SK-N-SH treated with all-trans-retinoic acid at 6 μM for 48 hours (cell line): Measurements from ENCODE around the gene THAP3.
A peak's percentile ranks its signal among the peaks of the same experiment; 100 is the strongest.
"Not testable (repeated sequence)": the region's sequence is repeated elsewhere in the genome, so short reads cannot be mapped to it uniquely, and the experiment has no call there.

ENCODE experiments used
- ATAC-seq: fragments of 200-7000 bp; cut with Tn5 transposase; 3 replicates; pipeline ENCODE4 v1.9.1; 2020; ENCODE audit warnings: mild to moderate bottlenecking, moderate library complexity
- ARNTL ChIP-seq: fragments of 450-650 bp; formaldehyde crosslinking; IDR thresholded peaks from 2 replicates; pipeline ENCODE4 v1.5.0; 2020; ENCODE audit warnings: low read depth, mild to moderate bottlenecking, moderate library complexity, borderline replicate concordance
- BACH2 ChIP-seq: fragments of 250-450 bp; sonication (Bioruptor Pico); IDR thresholded peaks from 2 replicates; pipeline ENCODE4 v1.9.0; 2021; ENCODE audit warnings: mild to moderate bottlenecking, borderline replicate concordance
- CREB5 ChIP-seq: fragments of 250-450 bp; sonication (Bioruptor Pico); IDR thresholded peaks from 2 replicates; pipeline ENCODE4 v1.5.1; 2020; ENCODE audit warnings: low read depth, mild to moderate bottlenecking, moderate library complexity
- ESRRG ChIP-seq: fragments of 250-450 bp; sonication (Bioruptor Pico); IDR thresholded peaks from 2 replicates; pipeline ENCODE4 v1.6.1; 2021; ENCODE audit warnings: mild to moderate bottlenecking
- ISL1 ChIP-seq: fragments of 250-450 bp; sonication (Bioruptor Pico); IDR thresholded peaks from 2 replicates; pipeline ENCODE4 v2.1.2; 2022; ENCODE audit warnings: mild to moderate bottlenecking, moderate library complexity
- OSR1 ChIP-seq: fragments of 250-450 bp; sonication (Bioruptor Pico); IDR thresholded peaks from 2 replicates; pipeline ENCODE4 v1.8.0; 2022; ENCODE audit warnings: moderate library complexity, mild to moderate bottlenecking, inconsistent platforms
- POU6F1 ChIP-seq: fragments of 250-450 bp; sonication (Bioruptor Pico); IDR thresholded peaks from 2 replicates; pipeline ENCODE4 v1.8.0; 2021; ENCODE audit warnings: low read depth, mild to moderate bottlenecking, moderate library complexity, borderline replicate concordance
- SNAI2 ChIP-seq: fragments of 250-450 bp; sonication (Bioruptor Pico); IDR thresholded peaks from 2 replicates; pipeline ENCODE4 v1.5.0; 2020; ENCODE audit warnings: mild to moderate bottlenecking, moderate library complexity
- TCF4 ChIP-seq: fragments of 250-450 bp; sonication (Bioruptor Pico); IDR thresholded peaks from 2 replicates; pipeline ENCODE4 v1.8.0; 2021; ENCODE audit warnings: mild to moderate bottlenecking, moderate library complexity, borderline replicate concordance
- TOX ChIP-seq: fragments of 250-450 bp; sonication (Bioruptor Pico); IDR thresholded peaks from 2 replicates; pipeline ENCODE4 v1.8.0; 2021; ENCODE audit warnings: mild to moderate bottlenecking, moderate library complexity, borderline replicate concordance
- ZFP3 ChIP-seq: fragments of 250-450 bp; sonication (Bioruptor Pico); IDR thresholded peaks from 2 replicates; pipeline ENCODE4 v1.5.0; 2020; ENCODE audit warnings: mild to moderate bottlenecking, moderate library complexity
- ZFP30 ChIP-seq: fragments of 450-650 bp; formaldehyde crosslinking; IDR thresholded peaks from 2 replicates; pipeline ENCODE4 v1.5.0; 2022; ENCODE audit warnings: mild to moderate bottlenecking, moderate library complexity
- ZNF8 ChIP-seq: fragments of 450-650 bp; formaldehyde crosslinking; IDR thresholded peaks from 2 replicates; pipeline ENCODE4 v1.5.0; 2020; ENCODE audit warnings: mild to moderate bottlenecking, moderate library complexity
- TF ChIP-seq, protein P1 (sequence below): fragments of 250-450 bp; sonication (Bioruptor Pico); IDR thresholded peaks from 2 replicates; pipeline ENCODE4 v1.5.1; 2021; ENCODE audit warnings: mild to moderate bottlenecking, moderate library complexity
- TF ChIP-seq, protein P2 (sequence below): fragments of 250-450 bp; sonication (Bioruptor Pico); IDR thresholded peaks from 2 replicates; pipeline ENCODE4 v1.8.0; 2020; ENCODE audit warnings: mild to moderate bottlenecking, moderate library complexity, borderline replicate concordance
- TF ChIP-seq, protein P3 (sequence below): fragments of 250-450 bp; sonication (Bioruptor Pico); IDR thresholded peaks from 2 replicates; pipeline ENCODE4 v1.5.0; 2020; ENCODE audit warnings: mild to moderate bottlenecking, moderate library complexity

Gene THAP3

GRCh38 chr1:6660415-6661049, 35.9 kb downstream of the THAP3 start (continued):
- TF ChIP-seq, protein P1, sequence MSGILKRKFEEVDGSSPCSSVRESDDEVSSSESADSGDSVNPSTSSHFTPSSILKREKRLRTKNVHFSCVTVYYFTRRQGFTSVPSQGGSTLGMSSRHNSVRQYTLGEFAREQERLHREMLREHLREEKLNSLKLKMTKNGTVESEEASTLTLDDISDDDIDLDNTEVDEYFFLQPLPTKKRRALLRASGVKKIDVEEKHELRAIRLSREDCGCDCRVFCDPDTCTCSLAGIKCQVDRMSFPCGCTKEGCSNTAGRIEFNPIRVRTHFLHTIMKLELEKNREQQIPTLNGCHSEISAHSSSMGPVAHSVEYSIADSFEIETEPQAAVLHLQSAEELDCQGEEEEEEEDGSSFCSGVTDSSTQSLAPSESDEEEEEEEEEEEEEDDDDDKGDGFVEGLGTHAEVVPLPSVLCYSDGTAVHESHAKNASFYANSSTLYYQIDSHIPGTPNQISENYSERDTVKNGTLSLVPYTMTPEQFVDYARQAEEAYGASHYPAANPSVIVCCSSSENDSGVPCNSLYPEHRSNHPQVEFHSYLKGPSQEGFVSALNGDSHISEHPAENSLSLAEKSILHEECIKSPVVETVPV (CRISPR knock-in tag), result peak; percentile 69; the same call in 1 of the 2 replicates
- TF ChIP-seq, all 23 proteins: peak for 8

GRCh38 chr1:6662468-6662867, 37.8 kb downstream of the THAP3 start:
- ATAC-seq, result not testable (repeated sequence)

GRCh38 chr1:6666696-6667095, 42.0 kb downstream of the THAP3 start:
- TF ChIP-seq ZFP30 (CRISPR knock-in tag) (no peak), POU6F1 (CRISPR knock-in tag) (no peak), ZNF8 (no peak)
- TF ChIP-seq, protein P1 (CRISPR knock-in tag), result no peak
- ATAC-seq, result no peak

GRCh38 chr1:6667139-6667538, 42.5 kb downstream of the THAP3 start:
- ATAC-seq, result no peak
- TF ChIP-seq ISL1 (CRISPR knock-in tag) (no peak), BACH2 (CRISPR knock-in tag) (no peak), OSR1 (CRISPR knock-in tag) (no peak), CREB5 (CRISPR knock-in tag) (no peak), ZFP3 (CRISPR knock-in tag) (no peak), TCF4 (no peak), SNAI2 (CRISPR knock-in tag) (no peak), POU6F1 (CRISPR knock-in tag) (no peak), ESRRG (no peak), TOX (CRISPR knock-in tag) (no peak), ARNTL (CRISPR knock-in tag) (no peak)
- TF ChIP-seq, protein P2, sequence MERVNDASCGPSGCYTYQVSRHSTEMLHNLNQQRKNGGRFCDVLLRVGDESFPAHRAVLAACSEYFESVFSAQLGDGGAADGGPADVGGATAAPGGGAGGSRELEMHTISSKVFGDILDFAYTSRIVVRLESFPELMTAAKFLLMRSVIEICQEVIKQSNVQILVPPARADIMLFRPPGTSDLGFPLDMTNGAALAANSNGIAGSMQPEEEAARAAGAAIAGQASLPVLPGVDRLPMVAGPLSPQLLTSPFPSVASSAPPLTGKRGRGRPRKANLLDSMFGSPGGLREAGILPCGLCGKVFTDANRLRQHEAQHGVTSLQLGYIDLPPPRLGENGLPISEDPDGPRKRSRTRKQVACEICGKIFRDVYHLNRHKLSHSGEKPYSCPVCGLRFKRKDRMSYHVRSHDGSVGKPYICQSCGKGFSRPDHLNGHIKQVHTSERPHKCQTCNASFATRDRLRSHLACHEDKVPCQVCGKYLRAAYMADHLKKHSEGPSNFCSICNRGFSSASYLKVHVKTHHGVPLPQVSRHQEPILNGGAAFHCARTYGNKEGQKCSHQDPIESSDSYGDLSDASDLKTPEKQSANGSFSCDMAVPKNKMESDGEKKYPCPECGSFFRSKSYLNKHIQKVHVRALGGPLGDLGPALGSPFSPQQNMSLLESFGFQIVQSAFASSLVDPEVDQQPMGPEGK, result no peak
- TF ChIP-seq, protein P3, sequence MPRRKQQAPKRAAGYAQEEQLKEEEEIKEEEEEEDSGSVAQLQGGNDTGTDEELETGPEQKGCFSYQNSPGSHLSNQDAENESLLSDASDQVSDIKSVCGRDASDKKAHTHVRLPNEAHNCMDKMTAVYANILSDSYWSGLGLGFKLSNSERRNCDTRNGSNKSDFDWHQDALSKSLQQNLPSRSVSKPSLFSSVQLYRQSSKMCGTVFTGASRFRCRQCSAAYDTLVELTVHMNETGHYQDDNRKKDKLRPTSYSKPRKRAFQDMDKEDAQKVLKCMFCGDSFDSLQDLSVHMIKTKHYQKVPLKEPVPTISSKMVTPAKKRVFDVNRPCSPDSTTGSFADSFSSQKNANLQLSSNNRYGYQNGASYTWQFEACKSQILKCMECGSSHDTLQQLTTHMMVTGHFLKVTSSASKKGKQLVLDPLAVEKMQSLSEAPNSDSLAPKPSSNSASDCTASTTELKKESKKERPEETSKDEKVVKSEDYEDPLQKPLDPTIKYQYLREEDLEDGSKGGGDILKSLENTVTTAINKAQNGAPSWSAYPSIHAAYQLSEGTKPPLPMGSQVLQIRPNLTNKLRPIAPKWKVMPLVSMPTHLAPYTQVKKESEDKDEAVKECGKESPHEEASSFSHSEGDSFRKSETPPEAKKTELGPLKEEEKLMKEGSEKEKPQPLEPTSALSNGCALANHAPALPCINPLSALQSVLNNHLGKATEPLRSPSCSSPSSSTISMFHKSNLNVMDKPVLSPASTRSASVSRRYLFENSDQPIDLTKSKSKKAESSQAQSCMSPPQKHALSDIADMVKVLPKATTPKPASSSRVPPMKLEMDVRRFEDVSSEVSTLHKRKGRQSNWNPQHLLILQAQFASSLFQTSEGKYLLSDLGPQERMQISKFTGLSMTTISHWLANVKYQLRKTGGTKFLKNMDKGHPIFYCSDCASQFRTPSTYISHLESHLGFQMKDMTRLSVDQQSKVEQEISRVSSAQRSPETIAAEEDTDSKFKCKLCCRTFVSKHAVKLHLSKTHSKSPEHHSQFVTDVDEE (CRISPR knock-in tag), result no peak
